HFFc6 (cell line): Measurements from ENCODE around the gene SATB2. TPM values are rescaled to one million over a fixed set of nuclear protein-coding genes. Genes with fewer than 3 reads are reported as not detected.

Source experiments
- DNase-seq: peaks from one replicate; pipeline ENCODE4 v3.0.0-alpha.2; 2018
- H3K27ac Mint-ChIP-seq: 2 replicates; pipeline ENCODE4 v1.8.0; 2020; ENCODE audit warnings: mild to moderate bottlenecking, mixed read lengths
- H3K27me3 Mint-ChIP-seq: 2 replicates; pipeline ENCODE4 v1.8.0; 2021; ENCODE audit warnings: mild to moderate bottlenecking, moderate library complexity, mixed read lengths; ENCODE audit not compliant: insufficient read depth
- H3K36me3 Mint-ChIP-seq: 2 replicates; pipeline ENCODE4 v1.8.0; 2021; ENCODE audit warnings: low read depth, mixed read lengths
- H3K4me1 Mint-ChIP-seq: 2 replicates; pipeline ENCODE4 v1.8.0; 2020; ENCODE audit warnings: low read depth, mixed read lengths
- H3K4me3 Mint-ChIP-seq: 2 replicates; pipeline ENCODE4 v1.8.0; 2020; ENCODE audit warnings: mild to moderate bottlenecking, moderate library complexity, mixed read lengths
- H3K9me3 Mint-ChIP-seq: 2 replicates; pipeline ENCODE4 v1.8.0; 2020; ENCODE audit warnings: mild to moderate bottlenecking, mixed read lengths
- total RNA-seq, 6 experiments: library from RNA; stranded (reverse); fragmentation: NEBNext Ultra II Directional; extraction: Animal tissue kit (Norgen Biotek cat#: 25700); gene quantifications; 2 replicates in 1 of 6; 3 replicates in 5 of 6; pipeline ENCODE4 v1.2.3, GENCODE V29; 2021
- TF ChIP-seq, protein P1 (sequence below): fragments of 200-600 bp; sonication (generic); IDR thresholded peaks from 2 replicates; pipeline ENCODE4 v1.5.0; 2021; ENCODE audit warnings: antibody characterized with exemption, mild to moderate bottlenecking

Gene SATB2
- total RNA-seq, 6 experiments from 2014 or later, result 7.4 to 12.7 (median 11.9) TPM

DNA sequence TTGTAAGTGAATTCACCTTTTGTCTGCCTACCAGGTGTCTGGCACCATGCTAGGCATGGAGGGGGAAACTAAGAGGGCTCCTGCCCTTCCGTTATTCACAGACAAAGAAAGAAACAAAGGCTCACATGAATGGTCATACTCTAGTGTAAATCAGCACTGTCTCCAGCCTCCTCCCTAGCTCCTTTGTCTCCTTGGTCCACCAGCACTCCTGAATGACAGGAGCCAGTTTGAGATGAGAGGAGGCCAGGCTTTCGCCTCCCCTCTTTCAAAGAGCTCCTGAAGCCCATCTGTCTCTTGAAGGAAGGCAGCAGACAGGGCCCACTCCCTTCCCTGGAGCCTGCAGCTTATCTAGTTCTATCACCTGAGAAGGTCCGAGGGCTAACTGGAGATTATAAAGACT lies 18.7 kb downstream of the SATB2 start:
- Mint-ChIP-seq H3K9me3 (no peaks in the 10 kb centered on the region), H3K4me1 (peaks cover 35% of the 10 kb centered on the region), H3K36me3 (no peaks in the 10 kb centered on the region), H3K27me3 (no peaks in the 10 kb centered on the region), H3K27ac (no peak overlapping the region), H3K4me3 (no peak overlapping the region)
- TF ChIP-seq, protein P1, sequence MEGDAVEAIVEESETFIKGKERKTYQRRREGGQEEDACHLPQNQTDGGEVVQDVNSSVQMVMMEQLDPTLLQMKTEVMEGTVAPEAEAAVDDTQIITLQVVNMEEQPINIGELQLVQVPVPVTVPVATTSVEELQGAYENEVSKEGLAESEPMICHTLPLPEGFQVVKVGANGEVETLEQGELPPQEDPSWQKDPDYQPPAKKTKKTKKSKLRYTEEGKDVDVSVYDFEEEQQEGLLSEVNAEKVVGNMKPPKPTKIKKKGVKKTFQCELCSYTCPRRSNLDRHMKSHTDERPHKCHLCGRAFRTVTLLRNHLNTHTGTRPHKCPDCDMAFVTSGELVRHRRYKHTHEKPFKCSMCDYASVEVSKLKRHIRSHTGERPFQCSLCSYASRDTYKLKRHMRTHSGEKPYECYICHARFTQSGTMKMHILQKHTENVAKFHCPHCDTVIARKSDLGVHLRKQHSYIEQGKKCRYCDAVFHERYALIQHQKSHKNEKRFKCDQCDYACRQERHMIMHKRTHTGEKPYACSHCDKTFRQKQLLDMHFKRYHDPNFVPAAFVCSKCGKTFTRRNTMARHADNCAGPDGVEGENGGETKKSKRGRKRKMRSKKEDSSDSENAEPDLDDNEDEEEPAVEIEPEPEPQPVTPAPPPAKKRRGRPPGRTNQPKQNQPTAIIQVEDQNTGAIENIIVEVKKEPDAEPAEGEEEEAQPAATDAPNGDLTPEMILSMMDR, result no peak
- no peak for DNase-seq

DNA sequence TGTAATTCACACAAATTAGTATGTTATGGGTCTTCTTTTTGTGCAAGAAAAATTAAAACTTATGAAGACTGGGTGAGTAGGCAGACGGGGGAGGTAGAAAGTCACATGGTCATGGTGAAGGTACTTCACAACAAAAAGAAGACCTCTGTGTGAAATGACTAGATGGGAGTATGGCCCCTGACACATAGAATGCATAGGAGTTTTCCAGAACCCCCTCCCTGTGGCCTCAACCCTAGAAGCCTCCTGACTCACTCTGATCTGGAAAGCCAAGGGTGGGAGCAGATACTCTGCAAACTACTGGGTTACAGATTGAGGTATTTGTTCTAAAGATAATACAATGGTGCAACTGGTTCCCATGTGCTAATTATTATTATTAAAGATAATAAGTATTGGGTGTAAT lies 23.2 kb downstream of the SATB2 start:
- TF ChIP-seq, protein P1, result no peak
- Mint-ChIP-seq H3K27me3 (no peaks in the 10 kb centered on the region), H3K9me3 (no peaks in the 10 kb centered on the region), H3K27ac (no peak overlapping the region), H3K4me1 (peaks cover 22% of the 10 kb centered on the region), H3K36me3 (peaks cover 27% of the 10 kb centered on the region), H3K4me3 (no peak overlapping the region)
- DNase-seq, result no peak

DNA sequence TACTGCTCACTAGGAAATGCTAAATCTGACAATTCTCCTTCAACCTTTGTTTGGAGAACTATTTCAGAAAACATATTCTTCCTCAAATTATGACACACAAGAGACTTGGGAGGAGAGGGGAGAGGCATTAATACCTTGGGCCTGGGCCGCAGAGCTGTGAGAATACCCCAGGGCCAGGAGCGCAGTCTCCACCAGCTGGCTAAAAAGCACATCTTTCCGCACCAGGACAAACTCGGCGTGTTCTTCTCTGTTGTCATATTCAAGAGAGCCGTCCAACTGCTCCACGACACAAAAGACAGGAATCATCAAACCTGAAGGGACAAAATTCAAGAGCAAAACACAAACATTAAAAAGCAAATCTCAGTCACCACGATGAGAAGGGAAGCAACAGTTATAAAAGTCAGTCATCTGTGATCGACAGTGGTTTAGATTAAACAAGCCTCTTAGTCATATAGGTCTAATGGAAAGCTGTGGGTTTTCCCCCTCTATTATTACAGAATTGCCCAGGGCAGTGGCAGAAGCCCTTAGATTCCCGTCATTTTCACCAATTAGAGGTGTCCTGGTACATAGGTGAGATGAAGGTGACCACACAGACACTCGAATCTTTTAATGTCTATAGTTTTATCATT lies 24.4 kb downstream of the SATB2 start:
- Mint-ChIP-seq H3K4me3 (no peak overlapping the region), H3K36me3 (peaks cover 27% of the 10 kb centered on the region), H3K27ac (no peak overlapping the region), H3K27me3 (no peaks in the 10 kb centered on the region), H3K4me1 (peaks cover 17% of the 10 kb centered on the region), H3K9me3 (no peaks in the 10 kb centered on the region)
- TF ChIP-seq, protein P1, result no peak
- DNase-seq, result no peak

DNA sequence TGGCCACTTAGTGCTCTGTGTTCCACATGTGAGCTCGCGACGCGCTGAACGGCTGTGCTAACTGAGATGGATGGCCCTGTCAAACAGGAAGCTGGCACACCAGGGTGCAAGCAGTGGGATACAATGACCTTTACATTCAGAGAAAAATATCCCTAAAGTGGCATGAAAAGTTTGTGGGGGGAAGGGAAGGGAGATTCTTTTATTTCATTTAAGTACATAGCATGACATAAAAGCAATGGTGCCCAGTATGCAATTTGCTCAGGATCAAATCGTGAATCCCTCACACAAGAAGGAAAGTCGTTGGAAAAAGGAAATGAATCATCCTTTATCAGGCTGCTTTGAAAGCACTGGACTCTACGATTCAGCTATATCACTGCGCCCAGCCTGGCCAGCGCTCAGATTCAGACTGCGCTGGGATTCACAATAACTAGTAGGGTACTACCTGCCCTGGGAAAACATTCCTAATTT lies 26.0 kb downstream of the SATB2 start:
- H3K4me3 Mint-ChIP-seq, result peak overlapping the region; percentile 63
- peaks cover 22% of the 10 kb centered on the region for H3K4me1 Mint-ChIP-seq
- no peaks in the 10 kb centered on the region for H3K9me3 Mint-ChIP-seq
- H3K36me3 Mint-ChIP-seq, result peaks cover 27% of the 10 kb centered on the region
- DNase-seq, result peak; percentile 20
- peak overlapping the region; percentile 73 for H3K27ac Mint-ChIP-seq
- H3K27me3 Mint-ChIP-seq, result no peaks in the 10 kb centered on the region
- TF ChIP-seq, protein P1, result no peak

DNA sequence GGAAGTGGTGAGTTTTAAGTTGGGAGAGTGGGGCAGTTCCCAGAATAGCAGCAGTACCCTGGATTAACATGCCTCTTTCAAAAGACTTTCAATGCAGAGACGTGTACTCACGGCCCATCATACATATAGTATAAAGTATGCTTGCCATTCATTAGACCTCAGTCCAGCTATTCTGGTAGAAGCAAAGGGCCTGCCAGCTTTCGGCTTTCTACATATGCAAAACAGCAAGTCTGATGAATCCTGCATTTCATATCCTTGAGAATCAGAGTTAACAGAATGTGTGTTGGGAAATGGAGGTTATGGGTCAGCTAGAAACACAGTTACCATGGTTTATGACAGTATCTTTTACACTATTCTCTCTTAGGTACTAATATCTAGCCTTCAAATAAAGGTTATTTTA lies 27.5 kb downstream of the SATB2 start:
- Mint-ChIP-seq H3K9me3 (no peaks in the 10 kb centered on the region), H3K27ac (no peak overlapping the region), H3K27me3 (no peaks in the 10 kb centered on the region), H3K4me3 (no peak overlapping the region), H3K4me1 (peaks cover 22% of the 10 kb centered on the region), H3K36me3 (peaks cover 27% of the 10 kb centered on the region)
- DNase-seq, result no peak
- TF ChIP-seq, protein P1, result no peak
